RWPE1 (cell line): Measurements from ENCODE around the gene POC1B.

Source experiments
- CTCF ChIA-PET: fragments of 350-600 bp; sonication (Branson Sonifier 250); formaldehyde crosslinking; extraction: SDS; loops from one replicate; lab custom pipeline; 2021; lab: Yijun Ruan, JAX
- POLR2A ChIA-PET: fragments of 400-600 bp; formaldehyde crosslinking; extraction: SDS; loops from one replicate; lab custom pipeline; 2020; ENCODE audit warnings: antibody characterized with exemption; ENCODE audit not compliant: low non-redundant PET; lab: Yijun Ruan, JAX
- DNase-seq: peaks from one replicate; pipeline ENCODE4 v3.0.0; 2012; ENCODE audit warnings: low spot score
- H3K27ac ChIP-seq: fragments of 450-650 bp; 2 replicates; pipeline ENCODE4 v1.5.1; 2017
- CTCF ChIP-seq: fragments of 450-650 bp; conservative IDR thresholded peaks from 2 replicates; pipeline ENCODE4 v1.5.1; 2017; ENCODE audit warnings: low read depth, mild to moderate bottlenecking

The POC1B gene

DNA sequence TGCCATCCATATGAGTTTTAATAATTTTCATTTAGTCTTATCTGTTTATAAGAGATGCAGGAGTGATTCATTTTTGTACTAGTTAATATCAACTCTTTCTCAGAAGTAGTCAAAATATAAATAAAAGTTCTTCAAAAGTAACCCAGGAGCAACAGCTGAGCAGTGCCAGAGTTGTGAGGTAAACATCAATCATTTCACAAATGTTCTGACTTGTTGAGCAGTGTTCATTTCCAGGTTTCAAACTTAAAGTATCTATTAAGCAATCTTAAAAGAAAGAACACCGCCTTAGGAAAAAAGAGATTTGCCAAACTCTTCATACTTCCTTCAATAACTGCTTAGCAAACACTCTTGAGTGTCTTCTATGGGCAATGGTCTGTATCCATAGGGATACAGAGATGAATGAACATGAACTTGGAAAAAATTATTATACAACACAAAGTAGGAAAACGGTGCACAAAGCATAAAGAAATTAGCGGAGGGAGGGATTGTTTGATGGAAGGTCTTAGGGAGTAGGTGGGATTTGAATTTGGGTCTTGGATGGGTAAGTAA lies 41.9 kb upstream of the POC1B start:
- no peak overlapping the region for H3K27ac ChIP-seq
- no peak for TF ChIP-seq CTCF
- peak; percentile 13 for DNase-seq
- CTCF ChIA-PET: no interaction called here
- POLR2A ChIA-PET: no interaction called here

DNA sequence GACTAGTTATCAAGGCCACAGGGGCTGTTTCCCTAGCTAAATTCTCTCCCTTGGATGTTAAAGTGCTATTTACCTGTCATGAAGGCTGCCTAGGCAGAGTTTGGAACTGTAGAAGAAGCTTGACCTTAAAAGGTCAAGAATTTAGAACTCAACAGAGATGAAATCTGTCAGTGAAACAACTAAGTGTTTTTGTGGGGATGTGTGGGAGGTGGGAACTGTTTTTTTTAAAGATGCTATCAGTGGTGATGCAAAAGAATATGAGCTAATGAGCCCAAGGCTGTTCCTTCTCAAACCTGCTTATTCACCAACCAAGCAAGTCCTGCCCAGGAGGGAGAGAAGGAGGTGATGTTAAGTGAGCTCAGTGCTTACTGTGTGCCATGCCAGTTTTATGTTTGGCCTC lies 40.8 kb upstream of the POC1B start:
- POLR2A ChIA-PET: no interaction called here
- H3K27ac ChIP-seq: no peak overlapping the region
- no peak for DNase-seq
- CTCF ChIA-PET: no interaction called here
- TF ChIP-seq CTCF: no peak

DNA sequence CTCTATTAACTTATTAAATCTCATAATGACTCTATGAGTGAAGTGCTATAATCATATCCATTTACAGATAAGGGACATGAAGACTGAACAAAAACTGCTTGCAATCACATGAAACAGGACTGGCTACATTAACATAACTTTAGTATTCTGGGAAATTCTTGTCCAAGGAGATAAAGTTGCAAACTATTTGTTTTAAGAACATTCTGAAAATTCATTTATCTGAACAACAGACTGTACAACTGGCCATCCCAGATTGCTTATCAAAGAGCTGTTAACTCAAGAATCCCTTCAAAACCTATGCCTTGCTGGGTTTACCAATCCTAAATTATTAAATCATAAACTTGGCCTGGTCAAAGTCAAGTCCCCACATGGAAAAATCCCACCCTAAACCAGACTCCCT lies 39.2 kb upstream of the POC1B start:
- TF ChIP-seq CTCF: no peak
- ChIA-PET CTCF (no interaction called here), POLR2A (no interaction called here)
- no peak for DNase-seq
- no peak overlapping the region for H3K27ac ChIP-seq

- POLR2A ChIA-PET: no interaction called here
- no peak for DNase-seq
- no peak for TF ChIP-seq CTCF
- CTCF ChIA-PET: interaction anchor here (0.6 kb wide), 1 partner anchor 1167 kb away, joined by 3 read pairs; no protein-coding TSS in a partner anchor
- H3K27ac ChIP-seq: no peak overlapping the region
Measured at GRCh38 chr12:89559753-89560152, 33.9 kb upstream of the POC1B start.

DNA sequence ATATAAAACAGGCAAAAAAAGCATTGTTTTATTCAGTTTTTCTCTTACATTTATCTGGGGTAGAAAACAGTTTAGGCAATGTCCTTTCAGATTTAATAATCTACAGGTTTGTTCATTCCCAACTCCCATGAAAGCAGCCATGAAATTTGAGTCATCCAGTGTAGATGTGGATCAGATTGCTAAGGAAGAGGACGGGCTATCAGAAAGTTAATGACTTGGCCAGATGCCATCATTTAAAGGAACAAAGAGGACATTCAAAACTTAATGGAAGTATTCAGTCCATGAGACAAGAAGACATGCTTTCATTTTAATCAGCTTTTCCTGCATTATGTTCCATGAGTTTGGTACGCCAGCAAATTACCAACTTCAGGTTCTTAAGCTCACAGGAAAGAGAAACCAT lies 31.1 kb upstream of the POC1B start:
- POLR2A ChIA-PET: no interaction called here
- CTCF ChIA-PET: no interaction called here
- no peak overlapping the region for H3K27ac ChIP-seq
- TF ChIP-seq CTCF: no peak
- peak; percentile 14 for DNase-seq

GRCh38 chr12:89552376-89552775 lies 26.5 kb upstream of the POC1B start:
- ChIA-PET CTCF (no interaction called here), POLR2A (no interaction called here)
- DNase-seq: no peak
- TF ChIP-seq CTCF: no peak
- H3K27ac ChIP-seq: no peak overlapping the region
